NCI-H345 treated with DMSO at 0.1 percent for 48 hours (cell line): ENCODE data around the gene CPXM2.

ENCODE experiments used
- DNase-seq: peaks from one replicate; lab custom pipeline; 2025; ENCODE audit not compliant: unreplicated experiment; lab: John Stamatoyannopoulos, UW

The CPXM2 gene

DNA sequence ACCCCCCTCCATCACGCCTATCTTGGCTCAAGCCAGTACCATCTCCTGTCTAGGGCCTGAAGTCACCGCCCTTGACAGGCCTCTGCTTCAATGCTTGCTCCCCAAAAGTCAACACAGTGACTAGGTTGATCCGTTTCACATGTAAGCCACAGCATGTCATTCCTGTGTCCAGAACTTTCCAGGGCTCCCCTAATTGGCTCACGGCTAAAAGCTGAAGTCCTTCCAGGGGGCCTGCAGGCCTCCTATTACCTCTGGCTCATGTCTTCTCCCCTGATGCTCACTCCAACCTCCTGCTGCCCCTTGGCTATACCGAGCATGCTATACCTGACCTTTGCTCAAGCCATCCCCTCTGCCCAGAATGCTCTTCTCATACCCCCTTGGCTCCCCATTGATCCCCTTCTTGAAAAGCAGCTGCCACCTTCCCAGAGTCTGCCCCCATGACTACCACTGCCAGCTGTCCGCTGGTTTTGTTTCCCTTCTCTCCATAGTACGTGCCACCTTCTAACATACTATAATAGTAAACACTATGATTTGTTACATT, 39.1 kb downstream of the CPXM2 start:
- no peak for DNase-seq

DNA sequence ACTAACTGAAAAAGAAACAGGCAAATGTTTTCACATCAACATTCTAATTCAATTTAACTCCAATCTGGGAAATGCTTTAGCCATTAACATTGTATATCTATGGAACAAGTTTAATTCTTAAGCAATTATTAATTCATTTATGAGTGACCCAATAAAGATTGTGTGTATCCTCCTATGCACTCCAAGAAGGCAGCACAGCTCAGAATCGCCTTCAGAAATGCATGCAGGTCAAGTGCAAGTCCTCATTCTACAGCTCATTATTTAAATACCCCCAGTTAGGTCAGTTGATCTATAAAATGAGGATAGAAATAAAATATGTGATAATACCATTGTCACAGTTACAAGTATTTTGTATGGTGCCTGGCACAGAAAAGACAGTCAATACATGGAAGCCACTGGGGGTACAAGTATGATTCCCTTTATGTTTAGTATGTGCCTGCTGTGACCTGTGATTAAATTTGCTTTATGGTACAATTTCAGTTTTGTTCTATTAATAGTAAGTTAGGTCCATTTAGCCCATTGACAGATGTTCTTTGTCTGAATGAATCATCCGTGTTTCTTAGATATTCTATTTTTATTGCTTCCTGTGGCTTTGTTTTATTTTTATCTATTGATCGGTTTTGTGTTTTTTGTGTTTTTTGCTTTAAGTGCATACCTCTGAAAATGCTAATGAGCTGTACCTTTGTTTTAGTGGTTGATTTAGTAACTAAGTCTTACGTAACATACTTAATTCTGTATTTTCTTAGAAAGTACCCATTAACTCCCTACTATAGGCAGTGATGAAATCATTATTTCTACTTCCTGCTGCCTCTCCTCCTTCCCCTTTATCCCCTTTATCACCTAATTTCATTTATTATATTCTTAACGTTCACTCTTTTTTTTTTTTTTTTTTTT, 42.8 kb downstream of the CPXM2 start:
- DNase-seq = no peak

DNA sequence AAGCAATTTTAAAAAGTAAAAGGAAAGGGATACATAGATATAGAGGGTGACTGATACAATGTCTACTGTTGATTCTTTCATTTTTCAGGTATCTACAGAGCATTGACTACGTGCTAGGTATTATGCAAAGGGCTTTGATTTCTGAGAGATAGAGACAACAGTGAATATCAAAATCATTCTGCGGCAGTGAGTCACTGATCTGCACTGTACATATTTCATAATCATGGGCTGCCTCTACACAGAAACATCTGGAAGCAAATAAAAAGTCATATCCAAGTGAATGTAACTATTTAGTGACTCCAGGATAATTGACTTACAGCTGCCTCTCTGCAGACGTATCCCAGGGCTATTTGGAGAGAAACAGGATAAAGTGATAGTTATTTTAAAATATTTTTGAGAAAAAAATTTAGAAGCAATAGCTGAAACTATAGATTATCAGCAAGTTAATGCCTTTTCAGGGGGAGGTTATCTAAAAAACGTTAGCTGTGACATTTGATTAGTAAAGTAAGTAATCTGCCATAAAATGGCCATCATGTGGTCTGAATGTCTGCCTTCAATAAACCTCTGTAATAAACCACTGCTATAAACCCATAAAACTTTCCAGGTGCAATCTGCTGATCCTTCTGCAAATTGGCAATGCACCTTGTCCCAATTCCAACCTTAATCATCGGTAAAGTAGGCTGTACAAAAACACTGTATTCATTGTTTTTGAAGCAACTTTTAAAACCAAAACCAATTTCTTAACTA, 43.7 kb downstream of the CPXM2 start:
- no peak for DNase-seq

DNA sequence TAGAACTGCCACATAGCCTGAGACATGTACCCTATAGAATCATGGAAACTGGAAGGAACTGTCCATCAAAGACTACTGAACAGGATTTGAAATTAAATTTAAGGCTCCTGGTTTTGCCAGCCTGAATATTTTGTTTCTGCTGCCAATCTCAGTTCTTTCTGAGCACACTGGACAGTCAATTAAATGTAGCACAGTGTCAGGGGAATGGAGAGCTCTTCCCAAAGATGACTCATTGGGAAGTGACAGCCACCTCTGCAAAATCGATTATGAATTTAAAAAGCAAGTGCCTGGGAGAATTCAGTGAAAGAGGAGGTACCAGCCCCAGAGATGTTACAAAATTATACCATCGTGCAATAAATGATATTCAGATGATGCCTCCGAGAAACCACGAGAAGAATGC, 47.8 kb downstream of the CPXM2 start:
- DNase-seq = no peak

DNA sequence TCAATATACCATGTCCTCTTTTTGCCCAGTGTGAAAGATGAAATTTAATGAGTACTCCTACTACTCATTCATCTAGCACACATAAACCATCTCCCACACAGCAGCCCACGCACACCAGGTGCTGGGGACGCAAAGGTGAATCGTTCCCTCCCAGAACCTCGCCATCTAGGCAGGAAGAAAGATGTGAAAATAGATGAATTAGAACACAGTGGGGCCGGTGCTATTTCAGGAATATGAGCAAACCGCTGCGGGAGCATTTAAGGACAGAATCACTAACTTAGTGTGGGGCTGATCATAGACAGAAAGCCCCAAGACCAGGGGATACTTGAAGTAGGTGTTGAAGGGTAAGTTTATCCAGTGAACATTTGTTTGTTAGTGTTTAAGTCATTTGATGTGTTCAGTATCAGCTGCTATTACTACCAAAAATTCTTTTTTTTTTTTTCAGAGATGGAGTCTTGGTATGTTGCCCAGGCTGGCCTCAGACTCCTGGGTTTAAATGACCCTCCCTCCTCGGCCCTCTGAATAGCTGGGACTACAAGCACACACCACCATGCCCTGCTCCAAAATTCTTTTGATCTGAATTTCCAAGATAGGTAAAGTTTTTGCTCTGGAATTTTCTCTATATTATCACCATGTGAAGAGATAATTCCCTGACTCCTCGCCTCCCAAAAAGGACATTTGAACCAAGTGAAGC, 48.8 kb downstream of the CPXM2 start:
- no peak for DNase-seq

DNA sequence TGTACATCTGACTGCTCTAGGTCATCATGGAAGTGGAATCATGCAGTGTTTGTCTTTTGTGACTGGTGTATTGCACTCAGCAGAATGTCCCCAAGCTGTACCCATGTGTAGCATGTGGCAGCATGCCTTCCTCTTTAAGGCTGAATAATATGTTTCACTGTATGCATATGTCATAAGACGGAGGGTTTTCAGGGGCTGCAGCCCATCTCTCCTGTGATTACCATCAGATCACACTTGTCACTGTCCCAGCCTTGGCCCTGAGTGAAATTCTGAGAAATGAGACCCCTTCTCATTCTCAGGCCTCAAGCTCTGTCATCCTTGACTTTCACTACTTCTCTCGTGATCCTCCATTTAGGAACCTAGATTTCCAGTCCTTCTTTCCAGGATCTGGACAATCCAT, 50.0 kb downstream of the CPXM2 start:
- no peak for DNase-seq

DNA sequence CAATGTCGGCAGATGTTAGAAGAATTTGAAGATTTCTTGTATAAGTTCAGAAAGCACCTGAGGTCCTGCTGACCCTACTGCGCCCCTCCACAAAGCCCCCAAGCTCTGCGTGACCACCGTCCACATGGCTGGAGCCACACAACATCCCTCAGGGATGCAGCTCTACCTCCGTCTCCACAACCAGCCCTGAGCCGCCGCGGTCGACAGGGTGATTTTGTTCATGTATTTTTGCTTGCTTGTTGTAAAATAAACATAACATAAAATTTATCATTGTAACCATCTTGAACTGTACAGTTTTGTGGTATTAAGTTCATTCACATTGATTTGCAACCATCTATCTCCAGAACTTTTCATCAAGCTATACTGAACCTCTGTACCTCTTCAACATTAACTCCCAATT, 50.5 kb downstream of the CPXM2 start:
- DNase-seq = no peak

DNA sequence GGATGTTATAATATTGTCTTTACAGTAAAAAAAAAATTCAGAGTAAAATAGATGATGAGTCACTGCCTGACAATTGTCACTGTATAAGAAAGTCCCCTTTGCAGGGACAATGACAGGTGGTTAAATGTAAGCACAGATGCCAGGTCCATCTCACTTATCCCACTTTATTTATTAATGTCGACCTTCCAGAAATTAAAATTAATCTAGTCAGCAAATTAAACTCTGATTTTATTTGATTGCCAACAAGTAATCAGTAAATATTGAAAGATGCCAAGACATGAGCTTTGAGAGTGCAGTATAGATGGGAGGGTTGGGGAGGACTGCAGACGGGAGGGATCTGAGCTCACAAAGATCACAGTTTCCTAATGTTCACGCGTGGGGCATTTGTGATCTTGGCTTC, 50.9 kb downstream of the CPXM2 start:
- DNase-seq = no peak

DNA sequence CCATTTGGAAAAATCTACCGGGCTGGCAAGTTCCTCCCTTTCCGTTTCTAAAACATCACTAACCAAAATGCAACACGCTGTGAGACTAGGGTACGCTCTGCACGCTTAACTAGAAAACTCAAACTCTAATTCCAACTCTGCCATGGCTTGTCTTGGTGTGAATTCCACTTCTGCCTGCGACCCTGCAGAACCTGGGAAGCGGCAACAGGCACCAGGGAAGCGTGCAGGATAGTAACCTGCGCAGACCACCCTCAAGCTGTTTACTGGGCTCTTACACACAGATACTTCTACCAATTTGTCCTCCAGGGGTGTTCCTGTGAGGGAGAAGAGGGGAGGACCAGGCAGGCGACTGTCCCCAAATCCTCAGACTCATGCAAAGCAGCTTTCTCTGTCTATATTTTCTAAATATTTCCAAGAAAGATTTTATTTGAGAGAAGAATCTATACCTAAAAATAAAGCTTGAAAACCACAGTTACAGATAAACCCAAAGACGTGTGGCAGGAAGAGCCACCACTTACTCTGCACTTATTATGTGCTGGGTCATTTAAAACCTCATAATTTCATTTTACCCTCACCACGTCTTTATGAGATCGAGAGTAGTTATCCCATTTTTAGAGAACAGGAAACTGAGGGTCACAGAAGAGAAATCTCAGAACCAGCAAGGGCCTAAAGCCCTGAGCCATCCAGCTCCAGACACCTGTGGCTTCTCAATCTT, 52.9 kb downstream of the CPXM2 start:
- DNase-seq = no peak

DNA sequence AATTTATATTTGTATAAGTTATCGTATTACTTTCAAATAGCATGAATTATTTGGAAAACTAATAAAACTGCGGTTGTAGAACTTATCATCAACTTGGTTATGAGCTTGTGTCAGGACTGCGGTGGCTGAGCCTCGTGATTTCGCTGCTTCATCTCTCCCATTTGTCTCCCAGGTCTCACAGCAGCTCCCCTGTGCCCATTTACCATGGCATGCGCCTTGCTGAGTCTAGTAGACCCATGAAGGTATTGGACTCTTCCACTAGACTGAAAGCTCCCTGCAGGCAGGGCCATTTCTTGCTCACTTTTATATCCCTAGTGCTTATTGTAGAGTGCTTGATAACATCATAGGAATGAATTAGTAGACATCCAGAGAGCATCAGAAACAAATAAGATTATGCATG, 53.9 kb downstream of the CPXM2 start:
- DNase-seq = no peak

DNA sequence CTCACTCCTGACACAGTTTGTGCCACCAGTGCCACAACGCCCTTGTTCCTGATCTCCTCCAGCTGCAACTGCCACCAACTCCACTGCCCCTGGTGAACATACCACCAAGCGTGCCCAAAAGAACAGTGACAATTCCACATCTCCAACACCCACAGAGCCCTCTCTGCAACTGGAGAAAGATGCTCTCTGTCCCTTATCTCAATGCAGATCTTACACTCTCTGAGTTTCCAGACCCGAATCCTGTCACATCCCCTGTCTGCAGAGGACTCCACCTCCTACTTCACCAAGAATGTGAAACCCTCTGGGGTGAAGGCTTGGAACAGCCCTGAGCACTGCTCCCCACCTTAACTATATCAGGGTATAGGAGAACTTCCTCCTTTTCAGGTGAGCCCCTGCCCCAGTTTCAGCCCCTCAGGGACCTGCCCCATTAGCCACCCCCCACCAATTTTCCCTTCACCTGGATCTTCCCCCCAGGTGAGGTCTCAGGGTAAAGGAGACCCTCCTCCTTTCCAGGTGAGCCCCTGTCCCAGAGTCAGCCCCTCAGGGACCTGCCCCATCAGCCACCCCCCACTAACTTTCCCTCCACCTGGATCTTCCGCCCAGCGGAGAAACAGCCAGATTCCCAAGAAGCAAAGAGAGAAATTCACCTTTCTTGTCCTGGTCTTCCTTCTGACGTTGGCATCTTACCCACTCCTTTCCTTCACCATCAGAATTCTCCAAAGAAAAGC, 55.0 kb downstream of the CPXM2 start:
- DNase-seq = no peak

DNA sequence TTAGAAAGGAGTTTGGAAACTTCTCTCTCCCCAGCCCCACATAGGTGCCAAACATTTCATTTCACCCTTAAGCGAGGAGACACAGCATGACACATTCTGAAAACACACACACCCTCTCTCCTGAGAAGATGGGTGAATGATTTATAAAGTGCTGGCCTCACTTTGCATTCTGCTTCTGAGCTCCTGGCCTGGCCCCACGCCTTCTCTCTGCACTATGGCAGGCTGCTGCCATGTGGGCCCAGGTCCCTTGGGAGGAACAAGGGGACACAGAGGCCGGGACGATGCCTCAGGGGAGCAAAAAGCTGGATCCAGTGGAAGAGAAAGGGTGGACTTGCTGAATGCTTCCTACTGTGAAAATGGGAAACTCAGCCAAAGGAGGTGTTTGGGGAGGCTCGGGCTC, 56.0 kb downstream of the CPXM2 start:
- DNase-seq = no peak

DNA sequence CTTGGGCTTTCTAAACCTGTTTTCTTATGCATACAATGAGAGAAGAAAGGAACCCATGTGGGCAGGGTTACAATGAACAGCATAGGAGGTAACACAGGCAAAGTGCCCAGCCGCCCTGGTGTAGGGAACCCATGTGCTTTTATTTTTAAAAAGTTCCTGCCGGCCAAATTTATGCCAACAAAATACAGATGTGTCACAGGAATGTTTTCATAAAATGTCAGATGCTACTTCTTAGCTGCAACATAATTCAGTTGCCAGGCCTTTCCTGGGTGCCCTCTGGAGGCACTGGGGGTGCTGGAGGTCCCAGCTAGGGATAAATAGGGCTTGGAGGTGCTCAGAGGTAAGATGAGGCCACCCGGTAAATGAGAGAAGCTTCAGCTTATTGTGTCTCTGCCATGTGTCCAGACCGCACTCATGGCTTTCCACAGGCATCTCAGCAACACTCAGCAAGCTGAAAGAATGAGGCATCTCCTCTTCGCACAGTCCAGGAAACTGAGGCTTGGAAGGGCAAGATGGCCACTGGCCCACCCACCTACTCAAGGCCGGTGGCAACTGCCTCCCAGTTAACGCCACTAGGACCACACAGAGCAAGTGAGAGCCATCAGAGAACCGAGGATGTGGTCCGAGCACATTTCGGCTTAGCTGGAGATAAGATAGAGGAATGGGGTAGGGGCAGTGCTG, 58.3 kb downstream of the CPXM2 start:
- DNase-seq = no peak

DNA sequence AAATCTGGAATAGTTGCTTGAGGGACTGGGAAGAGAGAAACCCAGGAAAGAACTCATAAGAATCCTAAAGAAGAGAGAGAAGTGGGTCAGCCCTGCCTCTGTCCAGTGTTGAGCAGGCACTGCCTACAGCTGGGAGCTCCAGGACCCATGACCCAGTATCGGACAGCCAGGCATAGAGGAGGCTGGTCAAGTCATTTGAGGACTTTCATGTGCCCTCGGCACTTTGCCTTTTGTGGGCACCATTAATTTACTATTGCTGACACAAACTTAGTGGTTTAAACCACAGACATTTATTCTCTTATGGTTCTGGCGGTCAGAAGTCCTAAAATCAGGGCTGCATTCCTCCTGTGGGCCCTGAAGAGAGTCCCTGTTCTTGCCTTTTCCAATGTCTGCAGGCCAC, 60.3 kb downstream of the CPXM2 start:
- DNase-seq = no peak

DNA sequence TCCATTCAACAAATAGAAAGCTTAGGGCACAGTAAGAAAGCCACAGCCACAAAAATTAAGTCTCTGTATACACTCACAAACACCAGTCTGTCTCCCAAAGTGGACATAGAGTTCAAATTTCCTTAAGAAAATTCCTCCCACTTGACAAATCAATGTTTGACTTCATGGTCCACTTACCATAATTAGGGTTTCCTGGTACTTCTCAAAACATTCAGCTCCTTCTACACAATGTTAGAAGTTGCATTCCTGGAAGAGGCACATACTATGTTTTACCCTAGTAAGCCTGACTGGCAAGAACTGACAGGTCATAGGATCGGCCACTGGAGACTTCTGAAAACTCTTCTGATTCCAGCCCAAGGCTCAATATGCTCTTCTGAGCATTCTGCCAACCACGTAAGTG, 70.5 kb downstream of the CPXM2 start:
- DNase-seq = no peak

DNA sequence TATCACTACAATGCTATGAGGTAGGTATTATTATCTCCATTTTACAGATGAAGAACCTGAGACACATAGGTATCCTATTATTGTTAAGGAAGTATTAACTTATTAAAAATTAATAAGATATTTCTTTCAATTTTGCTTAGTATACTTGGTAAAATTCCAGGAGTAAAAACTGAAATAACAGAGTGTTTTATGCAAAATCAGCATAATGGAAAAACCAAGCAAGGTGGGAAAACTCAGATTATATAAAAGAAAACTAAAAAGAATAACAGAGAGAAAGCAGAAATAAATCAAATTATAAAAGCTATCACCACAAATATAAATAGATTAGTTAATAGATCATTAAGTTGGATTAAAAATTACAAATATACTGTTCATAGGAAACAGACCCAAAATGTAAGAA, 82.0 kb downstream of the CPXM2 start:
- DNase-seq = no peak

DNA sequence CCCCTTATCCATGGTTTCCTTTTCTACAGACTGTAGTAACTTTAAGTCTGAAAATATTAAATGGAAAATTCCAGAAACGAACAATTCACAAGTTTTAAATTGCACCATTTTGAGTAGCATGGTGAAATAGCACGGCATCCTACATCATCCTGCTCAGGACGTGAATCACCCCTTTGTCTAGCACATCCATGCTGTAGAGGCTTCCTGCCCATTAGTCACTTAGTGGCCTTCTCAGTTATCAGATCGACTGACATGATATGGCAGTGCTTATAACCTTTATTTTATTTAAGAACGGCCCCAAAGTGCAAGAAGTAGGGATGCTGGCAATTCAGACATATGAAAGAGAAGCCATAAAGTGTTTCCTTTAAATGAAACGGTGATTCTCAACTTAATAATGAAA, 82.7 kb downstream of the CPXM2 start:
- DNase-seq = no peak

DNA sequence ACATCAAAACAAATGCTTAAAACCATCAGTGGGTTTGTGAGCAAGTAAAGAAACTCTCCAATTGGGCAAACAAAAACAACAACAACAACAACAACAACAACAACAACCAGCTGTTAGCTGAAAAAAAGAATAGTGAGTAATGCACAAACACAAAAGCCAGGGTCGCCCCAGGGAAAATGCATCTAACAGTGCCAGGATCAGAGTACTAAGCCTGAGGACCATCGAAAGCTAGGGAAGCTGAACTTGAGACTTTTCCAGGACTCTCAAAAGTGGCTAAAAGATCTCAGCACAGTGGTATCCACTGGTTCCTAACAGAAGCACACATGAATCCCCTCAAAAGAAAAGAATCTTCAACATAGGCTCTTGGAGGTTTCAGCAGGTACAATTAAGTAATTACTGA, 83.3 kb downstream of the CPXM2 start:
- DNase-seq = no peak

DNA sequence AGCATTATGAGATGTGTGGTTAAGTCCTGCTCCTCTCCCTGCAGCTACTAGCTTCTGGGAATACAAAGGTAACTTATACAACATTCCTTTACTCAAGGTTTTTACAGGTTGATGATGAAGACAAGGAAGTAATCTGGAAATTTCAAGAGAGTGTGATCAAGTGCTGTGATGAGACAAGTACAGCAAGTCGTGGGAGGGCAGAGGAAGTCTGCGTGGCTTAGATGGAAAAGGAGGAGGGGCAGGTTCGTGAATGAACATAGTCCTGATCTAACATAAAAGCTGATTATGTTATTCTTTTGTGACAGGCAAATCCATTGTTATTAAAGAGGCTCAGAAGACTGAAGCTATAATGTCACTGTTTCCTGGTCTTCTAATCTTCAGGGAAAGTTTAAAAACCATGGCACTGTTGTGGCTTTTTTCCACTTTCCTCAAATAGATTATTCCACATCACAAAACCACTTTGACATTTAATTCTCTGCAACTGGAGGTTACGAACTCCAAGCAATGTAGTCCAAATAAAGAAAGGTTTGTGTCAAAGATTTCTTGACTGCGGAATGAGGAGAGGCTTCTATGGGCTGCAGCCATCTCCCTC, 84.1 kb downstream of the CPXM2 start:
- no peak for DNase-seq
